ENCODE results near the gene ANGPT4. TPM values are rescaled to one million over a fixed set of nuclear protein-coding genes. Genes with fewer than 3 reads are reported as not detected.

ANGPT4 gene
- total and polyA plus RNA-seq, 2 of the 13 experiments (the other 11 are each of a cell fraction or from before 2014, with no cell fraction given) = not detected

DNA sequence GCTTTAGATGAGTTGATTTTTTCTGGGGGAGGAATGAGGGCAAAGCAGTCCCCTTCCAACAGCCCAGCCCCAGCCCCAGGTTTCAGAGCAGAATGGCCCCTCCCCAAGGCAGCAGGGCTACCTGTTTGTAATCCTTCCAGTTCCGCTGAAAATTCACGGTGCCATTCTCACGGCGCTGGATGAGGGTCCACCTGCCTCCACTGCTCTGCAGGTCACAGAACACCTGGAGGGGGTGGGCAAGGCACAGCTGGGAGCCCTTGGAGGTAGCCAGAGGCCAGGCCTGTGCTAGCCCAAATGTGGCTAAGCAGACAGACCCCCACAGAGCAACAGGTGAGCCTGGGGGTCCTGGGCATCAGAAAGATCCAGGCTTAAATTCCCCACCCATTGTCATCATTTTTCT is 36.5 kb downstream of the ANGPT4 start (continued):
- TF ChIP-seq ZNF142 (CRISPR knock-in tag; IDR thresholded peaks at IDR 0.05) (no peak), KLF15 (CRISPR knock-in tag; IDR thresholded peaks at IDR 0.05; ENCODE audit: borderline replicate concordance) (no peak), ZNF367 (CRISPR knock-in tag; IDR thresholded peaks at IDR 0.05; ENCODE audit: borderline replicate concordance) (no peak), HNRNPUL1 (IDR thresholded peaks at IDR 0.05; ENCODE audit: low read depth, low read length) (no peak), KMT2A (CRISPR knock-in tag; IDR thresholded peaks at IDR 0.05) (no peak), ZEB1 (IDR thresholded peaks at IDR 0.05; ENCODE audit: insufficient replicate concordance, low read depth) (no peak), ARID2 (CRISPR knock-in tag; IDR thresholded peaks at IDR 0.05; ENCODE audit: borderline replicate concordance) (no peak), MTF1 (CRISPR knock-in tag; IDR thresholded peaks at IDR 0.05) (no peak)
- TF ChIP-seq, protein P1, sequence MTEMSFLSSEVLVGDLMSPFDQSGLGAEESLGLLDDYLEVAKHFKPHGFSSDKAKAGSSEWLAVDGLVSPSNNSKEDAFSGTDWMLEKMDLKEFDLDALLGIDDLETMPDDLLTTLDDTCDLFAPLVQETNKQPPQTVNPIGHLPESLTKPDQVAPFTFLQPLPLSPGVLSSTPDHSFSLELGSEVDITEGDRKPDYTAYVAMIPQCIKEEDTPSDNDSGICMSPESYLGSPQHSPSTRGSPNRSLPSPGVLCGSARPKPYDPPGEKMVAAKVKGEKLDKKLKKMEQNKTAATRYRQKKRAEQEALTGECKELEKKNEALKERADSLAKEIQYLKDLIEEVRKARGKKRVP (CRISPR knock-in tag; IDR thresholded peaks at IDR 0.05) = no peak
